ENCODE measurements around the gene SHISA5. TPM values are rescaled to one million over a fixed set of nuclear protein-coding genes. Genes with fewer than 3 reads are reported as not detected.

The SHISA5 gene
- total RNA-seq, 1 donor from 2014 or later: 188 TPM

DNA sequence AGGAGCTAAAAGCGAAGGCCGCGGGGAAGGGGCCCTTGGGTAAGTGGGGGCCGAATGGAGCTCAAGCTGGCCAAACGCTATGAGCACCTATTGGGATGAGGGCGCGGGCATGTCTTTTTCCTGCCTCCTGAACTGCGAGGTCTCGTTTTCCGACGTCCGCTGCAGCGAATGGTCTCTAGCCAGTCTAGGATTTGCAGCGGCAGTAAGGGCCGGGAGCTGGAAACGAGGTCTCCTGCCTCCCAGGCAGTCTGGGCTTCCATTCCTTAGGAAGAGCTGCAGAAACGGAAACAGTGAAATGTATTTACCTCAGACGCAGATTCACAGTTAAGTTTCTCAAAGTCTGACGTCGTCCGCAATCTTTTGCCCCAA is 63.4 kb downstream of the SHISA5 start:
- Mint-ChIP-seq H3K27me3 (ENCODE audit: low read depth) (no peaks in the 10 kb centered on the region), H3K4me3 (ENCODE audit: unreplicated experiment) (peak overlapping the region; percentile 92), H3K27ac (ENCODE audit: unreplicated experiment) (peak overlapping the region; percentile 93), H3K4me1 (ENCODE audit: low read depth) (peaks cover 35% of the 10 kb centered on the region), H3K9me3 (ENCODE audit: low read depth) (no peaks in the 10 kb centered on the region), H3K36me3 (ENCODE audit: low read depth) (peaks cover 5% of the 10 kb centered on the region)
- DNase-seq (ENCODE audit: low spot score): no peak
- TF ChIP-seq, protein P1, sequence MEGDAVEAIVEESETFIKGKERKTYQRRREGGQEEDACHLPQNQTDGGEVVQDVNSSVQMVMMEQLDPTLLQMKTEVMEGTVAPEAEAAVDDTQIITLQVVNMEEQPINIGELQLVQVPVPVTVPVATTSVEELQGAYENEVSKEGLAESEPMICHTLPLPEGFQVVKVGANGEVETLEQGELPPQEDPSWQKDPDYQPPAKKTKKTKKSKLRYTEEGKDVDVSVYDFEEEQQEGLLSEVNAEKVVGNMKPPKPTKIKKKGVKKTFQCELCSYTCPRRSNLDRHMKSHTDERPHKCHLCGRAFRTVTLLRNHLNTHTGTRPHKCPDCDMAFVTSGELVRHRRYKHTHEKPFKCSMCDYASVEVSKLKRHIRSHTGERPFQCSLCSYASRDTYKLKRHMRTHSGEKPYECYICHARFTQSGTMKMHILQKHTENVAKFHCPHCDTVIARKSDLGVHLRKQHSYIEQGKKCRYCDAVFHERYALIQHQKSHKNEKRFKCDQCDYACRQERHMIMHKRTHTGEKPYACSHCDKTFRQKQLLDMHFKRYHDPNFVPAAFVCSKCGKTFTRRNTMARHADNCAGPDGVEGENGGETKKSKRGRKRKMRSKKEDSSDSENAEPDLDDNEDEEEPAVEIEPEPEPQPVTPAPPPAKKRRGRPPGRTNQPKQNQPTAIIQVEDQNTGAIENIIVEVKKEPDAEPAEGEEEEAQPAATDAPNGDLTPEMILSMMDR (IDR thresholded peaks at IDR 0.05): no peak

DNA sequence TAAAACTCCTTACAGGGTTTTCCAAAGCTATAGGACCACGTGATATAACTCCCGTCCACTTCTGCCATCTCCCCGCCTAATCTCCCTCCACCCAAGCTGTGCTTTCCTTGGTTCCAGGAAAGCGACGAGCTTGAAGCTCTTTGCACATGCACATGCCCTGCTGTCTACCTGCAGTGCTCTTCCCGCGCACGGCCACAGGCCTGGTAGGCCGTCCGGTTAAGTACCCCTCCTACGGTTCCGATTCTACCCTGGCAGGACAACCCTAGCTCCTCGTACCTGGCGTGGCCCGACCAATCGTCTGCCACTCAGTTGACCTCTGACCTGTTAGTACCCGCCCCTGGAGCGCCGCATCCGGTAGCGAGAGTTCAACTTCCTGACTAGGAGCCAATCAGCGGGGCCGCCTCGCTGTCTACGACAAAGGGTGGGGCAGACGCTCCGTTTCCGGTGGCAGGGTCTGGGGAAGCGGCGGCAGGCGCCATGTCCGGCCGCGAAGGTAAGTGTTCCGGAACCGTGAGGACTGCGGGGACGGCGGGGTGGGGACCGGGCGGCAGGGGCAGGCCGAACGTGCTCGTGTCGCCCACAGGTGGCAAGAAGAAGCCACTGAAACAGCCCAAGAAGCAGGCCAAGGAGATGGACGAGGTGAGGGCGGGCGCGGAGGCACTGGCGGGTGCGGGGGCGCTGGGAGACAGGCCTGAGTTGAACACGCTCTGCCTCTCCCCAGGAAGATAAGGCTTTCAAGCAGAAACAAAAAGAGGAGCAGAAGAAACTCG is 64.0 kb downstream of the SHISA5 start, which contains the start of the genes CCDC51 and TMA7:
TSS of gene CCDC51 (minus strand) at position 300 of the 770 bp plus-strand sequence. CDS start 4,991 bp downstream, outside the sequence.
TSS of gene TMA7 (plus strand) at position 438 of the 770 bp plus-strand sequence. CDS start at position 478, 40 bp downstream.
- Mint-ChIP-seq H3K27me3 (ENCODE audit: low read depth) (no peaks in the 10 kb centered on the region), H3K9me3 (ENCODE audit: low read depth) (no peaks in the 10 kb centered on the region), H3K4me1 (ENCODE audit: low read depth) (peaks cover 31% of the 10 kb centered on the region), H3K27ac (ENCODE audit: unreplicated experiment) (peak within 1 kb of the TSS; percentile 93), H3K36me3 (ENCODE audit: low read depth) (peaks cover 5% of the 10 kb centered on the region), H3K4me3 (ENCODE audit: unreplicated experiment) (peak within 1 kb of the TSS; percentile 92)
- peak; percentile 99 for DNase-seq (ENCODE audit: low spot score)
- TF ChIP-seq, protein P1 (IDR thresholded peaks at IDR 0.05): peak; percentile 17

DNA sequence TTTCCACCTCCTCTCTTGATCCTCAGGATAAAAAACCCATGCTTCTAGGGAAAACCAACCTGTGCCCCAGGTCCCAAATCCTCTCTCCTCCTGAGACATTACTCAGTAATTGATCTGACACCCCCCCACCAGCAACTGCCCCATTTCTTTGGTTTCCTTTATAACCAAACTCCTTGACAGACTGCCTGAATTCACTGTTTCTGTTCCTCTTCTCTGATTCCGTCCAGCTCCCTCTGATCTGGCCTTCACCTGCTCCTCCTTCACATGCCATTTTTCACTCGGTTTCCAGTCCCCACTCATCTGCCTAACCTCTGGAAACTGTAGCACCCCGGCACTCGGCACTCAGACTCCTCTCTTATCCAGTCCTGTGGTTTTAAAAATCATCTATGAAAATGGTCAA is 66.2 kb downstream of the SHISA5 start:
- Mint-ChIP-seq H3K27ac (ENCODE audit: unreplicated experiment) (no peak overlapping the region), H3K36me3 (ENCODE audit: low read depth) (peaks cover 3% of the 10 kb centered on the region), H3K27me3 (ENCODE audit: low read depth) (no peaks in the 10 kb centered on the region), H3K9me3 (ENCODE audit: low read depth) (no peaks in the 10 kb centered on the region), H3K4me1 (ENCODE audit: low read depth) (peaks cover 52% of the 10 kb centered on the region), H3K4me3 (ENCODE audit: unreplicated experiment) (no peak overlapping the region)
- TF ChIP-seq, protein P1 (IDR thresholded peaks at IDR 0.05): no peak
- no peak for DNase-seq (ENCODE audit: low spot score)

DNA sequence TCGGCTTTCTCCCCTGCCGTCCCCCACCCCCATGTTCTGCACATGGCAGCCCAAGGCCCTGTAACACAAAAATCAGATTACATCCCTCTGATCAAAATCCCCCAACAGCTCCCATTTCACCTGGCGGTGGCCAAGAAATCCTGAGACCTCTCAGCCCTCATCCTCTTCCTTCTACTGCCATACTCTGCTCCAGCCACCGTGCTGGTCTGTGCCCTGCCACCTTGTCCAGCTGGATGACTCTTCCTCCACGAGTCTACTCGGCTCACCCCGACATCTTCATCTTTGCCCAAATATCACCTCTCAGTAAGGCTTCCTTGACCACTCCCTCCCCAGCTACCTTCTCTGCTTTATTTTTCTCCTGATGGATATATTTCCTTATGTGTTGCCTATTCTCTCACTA is 67.1 kb downstream of the SHISA5 start:
- Mint-ChIP-seq H3K9me3 (ENCODE audit: low read depth) (no peaks in the 10 kb centered on the region), H3K27me3 (ENCODE audit: low read depth) (no peaks in the 10 kb centered on the region), H3K27ac (ENCODE audit: unreplicated experiment) (no peak overlapping the region), H3K4me1 (ENCODE audit: low read depth) (peaks cover 56% of the 10 kb centered on the region), H3K36me3 (ENCODE audit: low read depth) (peaks cover under 1% of the 10 kb centered on the region), H3K4me3 (ENCODE audit: unreplicated experiment) (no peak overlapping the region)
- DNase-seq (ENCODE audit: low spot score): no peak
- TF ChIP-seq, protein P1 (IDR thresholded peaks at IDR 0.05): no peak

DNA sequence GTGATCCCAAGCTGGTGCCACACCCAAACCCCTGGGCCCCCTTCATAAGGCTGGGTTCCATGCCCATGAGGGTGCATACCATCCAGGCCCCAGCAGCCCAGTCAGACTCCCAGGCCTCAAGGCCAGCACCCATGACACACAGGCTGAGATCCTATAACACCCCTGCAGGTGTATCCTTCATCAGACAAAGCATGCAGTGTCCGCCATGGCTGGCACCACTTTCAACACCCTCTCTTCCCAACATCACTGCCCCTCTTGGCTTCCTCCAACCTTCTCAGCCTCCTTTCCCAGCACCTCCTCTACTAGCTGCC is 67.5 kb downstream of the SHISA5 start:
- no peak overlapping the region for H3K4me3 Mint-ChIP-seq (ENCODE audit: unreplicated experiment)
- H3K9me3 Mint-ChIP-seq (ENCODE audit: low read depth): no peaks in the 10 kb centered on the region
- DNase-seq (ENCODE audit: low spot score): no peak
- no peak overlapping the region for H3K27ac Mint-ChIP-seq (ENCODE audit: unreplicated experiment)
- TF ChIP-seq, protein P1 (IDR thresholded peaks at IDR 0.05): no peak
- H3K36me3 Mint-ChIP-seq (ENCODE audit: low read depth): peaks cover 3% of the 10 kb centered on the region
- no peaks in the 10 kb centered on the region for H3K27me3 Mint-ChIP-seq (ENCODE audit: low read depth)
- H3K4me1 Mint-ChIP-seq (ENCODE audit: low read depth): peaks cover 56% of the 10 kb centered on the region

All from chondrocyte (in vitro differentiated cells).